Neuronal stem cell (in vitro differentiated cells): ENCODE measurements around the gene RUNX1.

Experiments
- DNase-seq: peaks from one replicate; pipeline ENCODE4 v3.0.0-alpha.2; 2013; ENCODE audit warnings: low spot score
- H2AFZ ChIP-seq: one replicate; pipeline ENCODE4 v1.6.1; 2013; ENCODE audit warnings: mild to moderate bottlenecking, low read length, inconsistent platforms
- H2AK5ac ChIP-seq: 2 replicates; pipeline ENCODE4 v1.6.1; 2013; ENCODE audit warnings: low read depth, mild to moderate bottlenecking, inconsistent platforms, low read length, moderate library complexity, mixed read lengths
- H2BK120ac ChIP-seq: 2 replicates; pipeline ENCODE4 v1.6.1; 2013; ENCODE audit warnings: low read depth, mild to moderate bottlenecking, inconsistent platforms, low read length, moderate library complexity, mixed read lengths
- H2BK12ac ChIP-seq: one replicate; pipeline ENCODE4 v1.6.1; 2013; ENCODE audit warnings: low read length, inconsistent platforms
- H2BK15ac ChIP-seq: 2 replicates; pipeline ENCODE4 v1.6.1; 2013; ENCODE audit warnings: mild to moderate bottlenecking, low read length, inconsistent platforms, mixed read lengths
- H2BK5ac ChIP-seq: one replicate; pipeline ENCODE4 v1.6.1; 2013; ENCODE audit warnings: inconsistent platforms, mild to moderate bottlenecking, low read length, moderate library complexity
- H3K14ac ChIP-seq: one replicate; pipeline ENCODE4 v1.6.1; 2013; ENCODE audit warnings: low read length, inconsistent platforms
- H3K18ac ChIP-seq: 2 replicates; pipeline ENCODE4 v1.6.1; 2013; ENCODE audit warnings: low read length, inconsistent platforms
- H3K23ac ChIP-seq: 2 replicates; pipeline ENCODE4 v1.6.1; 2013; ENCODE audit warnings: low read depth, mild to moderate bottlenecking, mixed read lengths, low read length, inconsistent platforms; ENCODE audit not compliant: poor library complexity
- H3K27ac ChIP-seq: replicated peaks from 3 replicates; pipeline ENCODE4 v1.5.1; 2013; ENCODE audit warnings: low read length, inconsistent platforms
- H3K27me3 ChIP-seq, 3 experiments: 2 replicates each; pipeline ENCODE4 v1.6.1; 2013; ENCODE audit warnings: low read length in 3 of 3, mild to moderate bottlenecking in 2 of 3, inconsistent platforms in 1 of 3, low read depth in 1 of 3, mixed read lengths in 1 of 3, moderate library complexity in 1 of 3; ENCODE audit not compliant: control insufficient read depth in 3 of 3, insufficient read depth in 3 of 3
- H3K36me3 ChIP-seq, 2 donors: replicated peaks in 1 of 2; 2 replicates each; pipeline ENCODE4 v1.6.1; 2013; ENCODE audit warnings: low read length in 2 of 2; ENCODE audit not compliant: control insufficient read depth in 2 of 2, insufficient read depth in 2 of 2
- H3K4ac ChIP-seq: 2 replicates; pipeline ENCODE4 v1.6.1; 2013; ENCODE audit warnings: inconsistent platforms, mild to moderate bottlenecking, low read length, moderate library complexity
- H3K4me1 ChIP-seq, 2 donors: 1 replicate in 1 of 2; 2 replicates in 1 of 2; pipeline ENCODE4 v1.6.1; 2013; ENCODE audit warnings: low read length in 2 of 2, low read depth in 1 of 2; ENCODE audit not compliant: control insufficient read depth in 2 of 2, insufficient read depth in 1 of 2
- H3K4me2 ChIP-seq: one replicate; pipeline ENCODE4 v1.6.1; 2013; ENCODE audit warnings: mild to moderate bottlenecking, low read length, inconsistent platforms; ENCODE audit not compliant: insufficient read depth, poor library complexity, severe bottlenecking
- H3K4me3 ChIP-seq, 2 donors: 2 replicates each; pipeline ENCODE4 v1.5.1; 2013; ENCODE audit warnings: low read length in 2 of 2, mild to moderate bottlenecking in 2 of 2, inconsistent platforms in 1 of 2, moderate library complexity in 1 of 2
- H3K79me1 ChIP-seq: one replicate; pipeline ENCODE4 v1.6.1; 2013; ENCODE audit warnings: low read depth, mild to moderate bottlenecking, inconsistent platforms, low read length, moderate library complexity
- H3K9ac ChIP-seq: one replicate; pipeline ENCODE4 v1.6.1; 2013; ENCODE audit warnings: mild to moderate bottlenecking, low read depth, low read length, inconsistent platforms; ENCODE audit not compliant: poor library complexity
- H3K9me3 ChIP-seq, 2 donors: replicated peaks in 1 of 2; 2 replicates each; pipeline versions ENCODE3 to v1.6.1; 2013; ENCODE audit warnings: low read length in 2 of 2, mild to moderate bottlenecking in 2 of 2, inconsistent platforms in 1 of 2, low read depth in 1 of 2, mixed read lengths in 1 of 2, moderate library complexity in 1 of 2; ENCODE audit not compliant: control insufficient read depth in 2 of 2, insufficient read depth in 1 of 2
- H4K8ac ChIP-seq: one replicate; pipeline ENCODE4 v1.6.1; 2013; ENCODE audit warnings: low read depth, mild to moderate bottlenecking, inconsistent platforms, low read length, moderate library complexity
- H4K91ac ChIP-seq: one replicate; pipeline ENCODE4 v1.6.1; 2013; ENCODE audit warnings: low read length, low read depth, mild to moderate bottlenecking, inconsistent platforms; ENCODE audit not compliant: poor library complexity
- WGBS, 2 donors: extraction: QIAGEN DNeasy Blood & Tissue Kit; methylation state at CpG; one replicate each; pipeline ENCODE4 v1.1.7; 2013; ENCODE audit warnings: missing lambda C conversion rate in 2 of 2, mixed read lengths in 1 of 2; ENCODE audit not compliant: insufficient read length in 2 of 2, insufficient replicate concordance in 1 of 2; ENCODE audit errors: extremely low coverage in 2 of 2; 5-methylcytosine and 5-hydroxymethylcytosine counted together

The RUNX1 gene

GRCh38 chr21:34826836-34827235 lies 222.3 kb downstream of the RUNX1 start:
- H4K8ac ChIP-seq = no peak overlapping the region
- H2BK5ac ChIP-seq = no peak overlapping the region
- H2BK120ac ChIP-seq = no peak overlapping the region
- no peak overlapping the region for H3K14ac ChIP-seq
- H3K36me3 ChIP-seq = no peaks in the 10 kb centered on the region
- H2AK5ac ChIP-seq = no peak overlapping the region
- no peak overlapping the region for H2BK15ac ChIP-seq
- H3K27me3 ChIP-seq = no peaks in the 10 kb centered on the region
- H2AFZ ChIP-seq = no peak overlapping the region
- H3K27ac ChIP-seq = no peak overlapping the region
- no peak overlapping the region for H3K18ac ChIP-seq
- no peak overlapping the region for H2BK12ac ChIP-seq
- H3K4me1 ChIP-seq = no peaks in the 10 kb centered on the region
- peaks cover 0 to 3% of the 10 kb centered on the region in 2 donors for H3K9me3 ChIP-seq
- H3K23ac ChIP-seq = no peak overlapping the region
- no peaks in the 10 kb centered on the region for H3K79me1 ChIP-seq
- no peak overlapping the region for H4K91ac ChIP-seq
- no CpG with 5 or more reads among the region's 3 CpGs for WGBS, 2 donors
- H3K4me3 ChIP-seq = no peak overlapping the region
- no peak for DNase-seq
- H3K9ac ChIP-seq = no peak overlapping the region
- H3K4me2 ChIP-seq = no peak overlapping the region
- H3K4ac ChIP-seq = no peak overlapping the region

GRCh38 chr21:34825948-34826548 lies 223.1 kb downstream of the RUNX1 start:
- no peak for DNase-seq
- H3K4me1 ChIP-seq = no peaks in the 10 kb centered on the region
- no peaks in the 10 kb centered on the region for H3K36me3 ChIP-seq
- WGBS, 2 donors = no CpG with 5 or more reads among the region's 3 CpGs
- no peak overlapping the region for H3K27ac ChIP-seq
- no peaks in the 10 kb centered on the region for H3K79me1 ChIP-seq
- H3K23ac ChIP-seq = no peak overlapping the region
- H3K4me2 ChIP-seq = no peak overlapping the region
- H2AFZ ChIP-seq = no peak overlapping the region
- no peak overlapping the region for H2AK5ac ChIP-seq
- H3K4me3 ChIP-seq = no peak overlapping the region
- no peak overlapping the region for H2BK5ac ChIP-seq
- no peak overlapping the region for H4K8ac ChIP-seq
- no peaks in the 10 kb centered on the region for H3K27me3 ChIP-seq
- H4K91ac ChIP-seq = no peak overlapping the region
- no peak overlapping the region for H2BK15ac ChIP-seq
- no peak overlapping the region for H2BK120ac ChIP-seq
- H3K14ac ChIP-seq = no peak overlapping the region
- H3K9me3 ChIP-seq = peaks cover 0 to 3% of the 10 kb centered on the region in 2 donors
- no peak overlapping the region for H3K9ac ChIP-seq
- no peak overlapping the region for H2BK12ac ChIP-seq
- no peak overlapping the region for H3K18ac ChIP-seq
- no peak overlapping the region for H3K4ac ChIP-seq

GRCh38 chr21:34825101-34825500 lies 224.0 kb downstream of the RUNX1 start:
- Histone ChIP-seq H2AFZ (no peak overlapping the region), H3K9me3 (peaks cover 0 to 3% of the 10 kb centered on the region in 2 donors), H4K8ac (no peak overlapping the region), H3K14ac (no peak overlapping the region), H2BK5ac (no peak overlapping the region), H3K27me3 (no peaks in the 10 kb centered on the region), H3K79me1 (no peaks in the 10 kb centered on the region), H3K18ac (no peak overlapping the region), H3K23ac (no peak overlapping the region), H2BK15ac (no peak overlapping the region), H3K4me2 (no peak overlapping the region), H4K91ac (no peak overlapping the region), H3K4me3 (no peak overlapping the region), H3K4ac (no peak overlapping the region), H2BK12ac (no peak overlapping the region), H2AK5ac (no peak overlapping the region), H3K27ac (no peak overlapping the region), H3K4me1 (no peaks in the 10 kb centered on the region), H2BK120ac (no peak overlapping the region), H3K36me3 (no peaks in the 10 kb centered on the region), H3K9ac (no peak overlapping the region)
- no peak for DNase-seq
- WGBS, 2 donors = no CpG with 5 or more reads among the region's 3 CpGs

DNA sequence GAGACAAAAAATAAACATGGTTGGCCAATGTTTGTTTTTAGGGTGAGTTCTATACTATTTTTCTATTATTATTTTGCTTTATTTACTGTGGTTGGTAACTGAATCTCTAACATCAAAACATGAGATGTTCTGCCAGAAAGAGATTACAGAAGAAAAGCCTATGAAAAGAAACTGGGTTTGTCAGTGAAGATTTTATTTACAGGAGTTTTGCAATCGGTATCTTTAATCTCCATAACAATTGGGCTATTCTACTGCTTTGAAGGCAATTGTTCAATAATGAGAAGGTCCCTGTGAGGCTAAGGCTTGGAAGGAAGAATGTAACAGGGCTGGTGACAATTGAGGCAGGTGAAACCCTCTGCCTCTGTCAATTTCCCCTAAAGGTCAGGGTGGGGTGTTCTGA lies 224.8 kb downstream of the RUNX1 start:
- Histone ChIP-seq H2BK120ac (no peak overlapping the region), H2AK5ac (no peak overlapping the region), H2BK15ac (no peak overlapping the region), H2BK5ac (no peak overlapping the region), H3K4ac (no peak overlapping the region), H2AFZ (no peak overlapping the region), H3K4me2 (no peak overlapping the region), H3K4me1 (peaks cover 0 to 5% of the 10 kb centered on the region in 2 donors), H3K18ac (no peak overlapping the region), H3K9me3 (peaks cover 0 to 3% of the 10 kb centered on the region in 2 donors), H4K91ac (no peak overlapping the region), H3K23ac (no peak overlapping the region), H3K79me1 (no peaks in the 10 kb centered on the region), H3K27ac (no peak overlapping the region), H3K9ac (no peak overlapping the region), H3K36me3 (no peaks in the 10 kb centered on the region), H2BK12ac (no peak overlapping the region), H3K14ac (no peak overlapping the region), H3K4me3 (no peak overlapping the region), H3K27me3 (no peaks in the 10 kb centered on the region), H4K8ac (no peak overlapping the region)
- DNase-seq = no peak
- WGBS, 2 donors = no CpG with 5 or more reads among the region's 1 CpG
